Brain microvascular endothelial cell (primary cell): ENCODE measurements around the gene CCL25.

ENCODE experiments used
- DNase-seq: peaks from one replicate; pipeline ENCODE4 v3.0.0-alpha.2; 2020
- H3K27ac ChIP-seq: fragments of 250-450 bp; sonication (Bioruptor Pico); 2 replicates; pipeline ENCODE4 v1.5.1; 2020; ENCODE audit warnings: mild to moderate bottlenecking, moderate library complexity
- H3K27me3 ChIP-seq: fragments of 250-450 bp; sonication (Bioruptor Pico); replicated peaks from 2 replicates; pipeline ENCODE4 v1.5.1; 2020; ENCODE audit warnings: mild to moderate bottlenecking
- H3K36me3 ChIP-seq: fragments of 250-450 bp; sonication (Bioruptor Pico); replicated peaks from 2 replicates; pipeline ENCODE4 v1.5.1; 2020; ENCODE audit warnings: mild to moderate bottlenecking
- H3K4me3 ChIP-seq: 2 replicates; pipeline ENCODE4 v1.5.1; 2011; ENCODE audit warnings: low read depth, mild to moderate bottlenecking, control low read depth, low read length, moderate library complexity
- CTCF ChIP-seq: IDR thresholded peaks from 2 replicates; pipeline ENCODE4 v1.5.1; 2011; ENCODE audit warnings: low read depth, mild to moderate bottlenecking, moderate library complexity, low read length, control low read depth, inconsistent platforms; ENCODE audit errors: missing control alignments
- in situ Hi-C: cut with HindIII; loops from 2 replicates; pipeline ENCODE4 v1.10.0; 2017; ENCODE audit warnings: low sequenced_read_pairs, low pct_ligation_motif_present

The CCL25 gene

GRCh38 chr19:8039231-8039630 is 13.3 kb upstream of the CCL25 start:
- Histone ChIP-seq H3K27ac (no peak overlapping the region), H3K27me3 (peaks cover 3% of the 10 kb centered on the region), H3K36me3 (no peaks in the 10 kb centered on the region), H3K4me3 (no peak overlapping the region)
- no peak for TF ChIP-seq CTCF
- in situ Hi-C loops, result no loop called here
- no peak for DNase-seq

DNA sequence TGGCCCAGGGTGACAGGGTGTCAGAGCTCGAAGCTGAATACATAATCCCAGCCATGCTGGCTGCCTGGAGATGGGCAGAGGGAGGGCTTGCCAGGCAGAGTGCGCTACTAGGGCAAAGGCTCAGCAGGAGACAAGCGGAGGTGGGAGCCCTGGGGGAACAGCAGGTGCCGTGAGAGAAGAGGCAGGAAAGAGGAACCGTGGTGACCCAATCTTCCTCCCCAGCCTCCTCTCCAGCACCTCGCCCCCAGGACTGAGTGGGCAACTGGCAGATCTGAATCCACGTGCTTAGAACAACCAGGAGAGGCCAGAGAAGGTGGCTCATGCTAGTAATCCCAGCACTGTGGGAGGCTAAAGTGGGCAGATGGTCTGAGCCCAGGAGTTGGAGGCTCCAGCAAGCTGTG is 11.0 kb upstream of the CCL25 start:
- in situ Hi-C loops, result no loop called here
- no peak for DNase-seq
- H3K4me3 ChIP-seq, result no peak overlapping the region
- no peak overlapping the region for H3K27ac ChIP-seq
- no peak for TF ChIP-seq CTCF
- H3K36me3 ChIP-seq, result no peaks in the 10 kb centered on the region
- H3K27me3 ChIP-seq, result no peaks in the 10 kb centered on the region

DNA sequence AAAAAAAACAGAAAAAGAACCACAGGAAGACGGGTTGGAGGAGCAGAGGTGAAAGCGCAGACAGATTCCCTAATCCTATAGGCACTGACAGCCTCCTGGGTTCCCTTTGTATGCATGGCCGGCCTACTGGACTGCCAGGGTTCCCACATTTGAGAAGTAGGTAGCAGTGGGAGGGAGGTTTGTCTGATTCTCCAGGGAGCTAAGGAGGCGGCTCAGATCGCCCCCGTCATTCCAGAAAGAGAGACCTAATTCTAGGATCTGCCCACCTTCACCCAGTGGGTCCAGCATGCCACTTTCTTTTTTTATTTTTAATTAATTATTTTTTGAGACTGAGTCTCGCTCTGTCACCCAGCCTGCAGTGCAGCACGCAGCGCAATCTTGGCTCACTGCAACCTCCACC is 9.7 kb upstream of the CCL25 start:
- DNase-seq, result no peak
- TF ChIP-seq CTCF, result no peak
- in situ Hi-C loops, result no loop called here
- Histone ChIP-seq H3K4me3 (no peak overlapping the region), H3K27ac (no peak overlapping the region), H3K36me3 (no peaks in the 10 kb centered on the region), H3K27me3 (no peaks in the 10 kb centered on the region)

DNA sequence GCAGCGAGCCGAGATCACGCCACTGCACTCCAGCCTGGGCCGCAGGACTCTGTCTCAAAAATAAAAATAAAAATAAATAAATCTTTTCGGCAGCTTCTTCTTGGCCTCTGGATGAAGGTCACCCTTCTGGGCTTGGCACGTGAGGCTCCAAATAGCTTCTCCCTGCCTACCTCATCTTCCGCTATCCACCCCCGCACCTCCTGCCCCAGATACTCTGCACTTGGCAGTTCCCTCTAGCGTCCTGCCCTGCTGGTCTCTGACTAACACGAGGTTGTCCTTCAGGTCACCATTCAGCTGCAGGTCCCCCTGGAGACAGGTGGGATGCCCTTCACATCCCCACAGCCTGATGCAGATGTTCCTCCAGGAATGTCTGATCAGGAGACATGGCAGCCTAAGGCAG is 8.5 kb upstream of the CCL25 start:
- no peaks in the 10 kb centered on the region for H3K27me3 ChIP-seq
- DNase-seq, result no peak
- in situ Hi-C loops, result no loop called here
- TF ChIP-seq CTCF, result no peak
- no peaks in the 10 kb centered on the region for H3K36me3 ChIP-seq
- H3K4me3 ChIP-seq, result no peak overlapping the region
- no peak overlapping the region for H3K27ac ChIP-seq

DNA sequence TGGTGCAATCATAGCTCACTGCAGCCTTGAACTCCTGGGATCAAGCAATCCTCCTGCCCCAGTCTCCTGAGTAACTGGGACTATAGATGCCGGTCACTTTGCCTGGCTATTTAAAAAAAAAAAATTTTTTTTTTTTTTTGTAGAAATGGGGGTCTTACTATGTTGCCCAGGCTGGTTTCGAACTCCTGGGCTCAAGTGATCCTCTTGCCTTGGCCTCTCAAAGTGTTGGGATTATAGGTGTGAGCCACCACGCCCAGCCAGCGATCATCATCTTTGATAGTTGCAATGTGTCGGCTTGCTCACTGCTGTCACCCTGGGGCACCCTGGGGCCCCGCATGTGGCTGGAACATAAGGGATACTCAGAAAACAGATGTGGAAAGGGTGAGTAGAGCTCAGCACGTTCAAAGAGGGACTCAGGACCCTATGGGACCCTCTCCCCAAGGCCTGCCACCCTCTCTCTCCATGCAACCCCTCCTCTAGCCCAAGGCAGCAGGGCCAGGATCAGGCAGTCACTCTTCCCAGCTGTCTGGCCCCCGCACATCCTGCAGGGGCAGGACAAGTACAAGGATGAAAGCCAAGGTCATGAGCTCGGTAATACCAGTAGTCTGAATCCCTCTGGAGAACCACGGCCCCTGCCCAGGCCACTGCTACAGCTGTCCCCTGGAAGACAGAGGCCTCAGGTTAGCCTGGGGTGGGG is 6.5 kb upstream of the CCL25 start:
- no peak overlapping the region for H3K27ac ChIP-seq
- no peak for TF ChIP-seq CTCF
- DNase-seq, result no peak
- no peaks in the 10 kb centered on the region for H3K36me3 ChIP-seq
- no peak overlapping the region for H3K4me3 ChIP-seq
- no peaks in the 10 kb centered on the region for H3K27me3 ChIP-seq
- in situ Hi-C loops, result no loop called here

DNA sequence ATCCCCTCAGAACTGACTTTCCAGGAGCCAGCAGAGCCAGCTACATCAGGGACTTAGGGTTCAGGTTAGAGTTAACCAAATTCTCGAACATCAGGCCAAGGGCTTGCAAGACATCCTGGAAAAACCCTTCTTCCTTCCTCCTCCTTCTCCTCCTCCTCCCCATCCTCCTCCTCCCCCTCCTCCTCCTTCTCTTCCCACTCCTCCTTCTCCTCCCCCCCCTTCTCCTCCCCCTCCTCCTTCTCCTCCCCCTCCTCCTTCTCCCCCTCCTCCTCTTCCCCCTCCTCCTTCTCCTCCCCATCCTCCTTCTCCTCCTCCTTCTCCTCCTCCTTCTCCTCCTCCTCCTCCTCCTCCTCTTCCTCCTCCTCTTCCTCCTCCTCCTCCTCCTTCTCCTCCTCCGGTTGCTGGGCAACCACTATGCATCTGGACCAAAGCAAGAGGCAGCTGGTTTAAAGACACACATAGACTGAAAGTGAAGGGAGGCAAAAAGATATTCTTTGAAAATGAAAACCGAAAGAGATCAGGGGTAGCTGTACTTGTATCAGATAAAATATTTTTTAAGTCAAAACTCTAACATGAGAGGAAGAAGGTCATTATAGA is 5.9 kb upstream of the CCL25 start:
- Histone ChIP-seq H3K4me3 (no peak overlapping the region), H3K27ac (no peak overlapping the region), H3K27me3 (no peaks in the 10 kb centered on the region), H3K36me3 (no peaks in the 10 kb centered on the region)
- TF ChIP-seq CTCF, result no peak
- DNase-seq, result no peak
- in situ Hi-C loops, result no loop called here
